ENCODE measurements around the gene POLR3G.

POLR3G gene, protein sequence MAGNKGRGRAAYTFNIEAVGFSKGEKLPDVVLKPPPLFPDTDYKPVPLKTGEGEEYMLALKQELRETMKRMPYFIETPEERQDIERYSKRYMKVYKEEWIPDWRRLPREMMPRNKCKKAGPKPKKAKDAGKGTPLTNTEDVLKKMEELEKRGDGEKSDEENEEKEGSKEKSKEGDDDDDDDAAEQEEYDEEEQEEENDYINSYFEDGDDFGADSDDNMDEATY

DNA sequence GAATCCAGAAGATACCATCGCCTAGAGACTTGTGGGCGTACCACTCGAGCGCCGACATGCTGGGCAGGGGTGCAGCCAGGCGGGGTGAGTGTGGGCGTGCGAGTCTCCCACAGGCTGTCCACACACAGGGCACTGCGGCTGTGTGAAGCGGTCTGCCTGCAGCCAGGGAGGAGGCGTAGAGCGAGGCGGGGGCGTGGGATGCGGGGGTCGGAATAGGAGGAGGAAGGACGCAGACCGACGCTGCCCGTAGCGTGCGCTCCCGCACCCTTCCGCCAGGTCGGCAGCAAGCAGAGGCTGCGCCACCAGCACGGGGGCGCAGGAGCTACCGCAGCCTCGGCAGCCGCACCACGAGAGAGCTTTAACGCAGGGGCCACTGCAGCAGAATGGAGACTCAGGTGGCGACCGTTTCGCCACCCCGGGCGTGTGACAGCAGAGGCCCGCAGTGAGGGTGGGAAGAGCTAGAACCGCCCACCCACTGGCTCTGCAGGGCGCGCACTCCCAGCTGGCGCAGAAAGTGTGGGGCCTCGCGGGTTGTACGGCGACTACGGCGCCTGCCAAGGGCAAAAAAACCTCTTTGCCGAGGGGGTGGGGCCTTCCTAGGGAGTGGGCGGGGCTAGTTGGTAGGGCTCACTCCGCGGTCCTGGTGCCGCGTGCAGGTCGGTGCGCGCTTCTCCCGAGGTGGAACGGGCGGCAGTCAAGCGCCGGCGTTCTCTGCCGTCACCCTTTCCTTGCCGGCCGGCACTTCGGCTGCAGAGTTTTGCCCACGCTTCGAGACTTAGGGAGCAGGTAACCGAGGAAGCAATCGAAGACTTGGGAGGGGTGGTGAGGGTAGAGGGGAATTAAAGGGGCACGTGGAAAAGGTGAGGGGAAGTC, at the start of gene POLR3G, which contains the start of gene MBLAC2:
Gene POLR3G (plus strand): TSS at position 630 of the 873 bp plus-strand sequence. CDS start 10,704 bp downstream, outside the sequence.
Gene MBLAC2 (minus strand): TSS at position 537 of the 873 bp plus-strand sequence. CDS start 479 bp downstream, at position 58.
- DNase-seq: peak; percentile 42

DNA sequence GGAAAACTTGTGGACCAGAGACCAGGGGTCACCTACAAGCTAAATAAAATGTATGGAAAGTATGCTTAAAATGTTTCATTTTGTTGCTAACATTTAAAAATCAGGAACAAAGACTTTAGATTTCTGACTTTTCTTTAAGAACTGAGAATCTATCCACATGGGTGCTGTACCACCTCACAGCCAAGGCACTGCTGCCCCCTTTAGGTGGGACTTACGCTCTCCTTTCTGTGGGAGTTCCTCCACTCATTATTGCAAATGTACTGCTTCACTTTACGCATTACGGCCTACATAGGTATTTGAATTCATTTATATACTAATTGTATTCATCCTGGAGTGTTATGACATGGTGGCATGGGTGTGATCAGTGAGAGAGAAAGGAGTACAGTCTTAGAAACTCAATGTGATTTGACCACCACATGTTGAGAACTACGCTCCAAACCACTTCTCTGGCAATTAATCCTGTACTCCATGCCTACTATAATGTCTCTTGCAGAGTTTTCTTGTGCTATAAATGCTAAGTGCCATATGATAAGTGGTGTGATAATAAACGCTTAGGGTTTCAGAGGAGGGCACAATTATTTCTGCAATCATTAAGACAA, 40.4 kb upstream of the POLR3G start:
- DNase-seq: peak; percentile 10

DNA sequence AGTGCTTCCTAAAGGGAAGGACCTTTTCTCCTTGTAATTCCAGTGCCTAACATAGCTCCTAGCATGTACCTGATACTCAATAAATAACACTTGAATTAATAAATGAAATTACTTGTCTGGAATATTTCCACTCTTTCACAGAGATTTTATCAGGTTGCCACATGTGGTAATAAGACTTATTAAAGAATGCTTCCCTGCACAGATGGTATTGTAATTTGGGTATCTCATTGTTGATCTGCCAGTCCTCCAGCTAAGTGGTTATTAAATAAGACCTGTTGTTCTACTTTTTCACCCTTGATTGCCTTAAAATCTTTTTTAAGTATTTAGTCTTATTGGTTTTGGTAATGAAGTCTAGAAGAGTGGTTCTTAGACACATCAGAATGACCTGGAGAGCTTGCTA, 37.0 kb upstream of the POLR3G start:
- DNase-seq: peak; percentile 89

DNA sequence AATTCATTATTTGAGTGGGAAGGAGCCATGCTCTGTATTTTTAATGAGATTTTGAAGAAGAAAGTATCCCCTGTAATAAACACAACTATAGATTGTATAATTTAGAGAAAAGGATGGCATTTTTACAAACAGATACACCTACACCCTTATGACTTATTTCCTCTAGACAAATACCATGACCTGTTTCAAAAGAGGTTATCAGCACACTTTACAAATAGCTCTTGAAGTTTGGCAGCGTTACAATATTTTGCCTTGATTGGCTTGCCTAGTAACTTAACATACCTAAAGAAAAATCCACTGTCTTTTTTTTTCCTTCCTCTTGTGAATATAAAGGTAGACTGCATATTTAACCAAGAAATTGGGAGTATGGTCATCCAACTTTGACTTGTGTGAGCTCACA, 36.6 kb upstream of the POLR3G start:
- peak; percentile 84 for DNase-seq

DNA sequence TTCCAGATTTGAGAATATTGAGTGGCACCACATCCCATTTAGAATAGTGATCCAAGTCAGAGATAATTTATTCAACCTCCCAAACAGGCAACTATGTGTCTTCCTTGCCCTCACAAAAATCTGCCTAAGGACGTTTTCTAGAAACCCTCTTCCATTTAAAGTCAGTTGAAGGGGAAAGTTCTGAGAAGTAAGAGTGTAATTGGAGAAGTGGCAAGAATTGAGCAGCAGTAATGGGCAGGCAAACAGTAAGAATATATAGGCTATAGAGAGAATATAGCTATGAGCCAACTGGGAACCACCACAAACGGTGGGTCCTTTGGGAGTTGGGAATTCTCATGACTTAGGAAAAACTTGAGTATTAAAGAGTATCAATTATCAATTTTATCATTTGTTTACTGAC, 34.0 kb upstream of the POLR3G start:
- no peak for DNase-seq

DNA sequence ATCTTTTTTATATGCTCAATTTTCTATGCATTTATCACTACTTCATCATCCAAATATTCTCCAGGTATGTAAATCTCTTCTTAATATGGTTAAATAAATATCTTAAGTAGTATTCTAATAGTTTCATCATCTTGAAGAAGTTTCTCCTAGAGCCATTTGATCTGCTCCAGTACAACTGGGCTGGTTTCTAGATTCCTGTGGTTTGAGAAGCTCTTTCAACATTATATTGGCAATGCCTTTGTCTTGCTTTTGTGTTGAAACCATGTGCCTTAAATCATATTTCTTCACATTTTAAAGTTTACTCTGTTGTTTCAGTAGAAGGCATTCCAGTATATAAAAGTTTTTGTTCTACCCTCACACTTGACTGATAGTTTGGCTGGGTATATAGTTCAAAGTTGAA, 27.7 kb upstream of the POLR3G start:
- no peak for DNase-seq

DNA sequence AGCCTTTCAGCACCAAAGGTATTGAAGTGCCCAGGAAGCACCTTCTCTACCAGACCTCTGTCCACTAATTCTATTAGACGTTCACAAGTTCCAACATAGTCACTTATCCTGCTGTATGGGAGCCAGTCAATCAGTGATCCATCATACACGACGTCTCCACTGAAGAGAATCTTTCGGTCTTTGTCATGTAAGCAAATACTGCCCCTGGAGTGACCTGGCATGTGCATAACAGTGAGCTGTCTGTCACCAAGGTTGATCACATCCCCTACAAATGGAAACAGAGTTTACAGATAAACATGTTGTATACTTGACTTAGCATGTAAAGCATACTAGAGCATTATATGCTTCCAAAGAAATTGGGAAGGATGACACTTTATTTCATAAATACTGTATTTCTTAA, 13.4 kb upstream of the POLR3G start:
- no peak for DNase-seq

DNA sequence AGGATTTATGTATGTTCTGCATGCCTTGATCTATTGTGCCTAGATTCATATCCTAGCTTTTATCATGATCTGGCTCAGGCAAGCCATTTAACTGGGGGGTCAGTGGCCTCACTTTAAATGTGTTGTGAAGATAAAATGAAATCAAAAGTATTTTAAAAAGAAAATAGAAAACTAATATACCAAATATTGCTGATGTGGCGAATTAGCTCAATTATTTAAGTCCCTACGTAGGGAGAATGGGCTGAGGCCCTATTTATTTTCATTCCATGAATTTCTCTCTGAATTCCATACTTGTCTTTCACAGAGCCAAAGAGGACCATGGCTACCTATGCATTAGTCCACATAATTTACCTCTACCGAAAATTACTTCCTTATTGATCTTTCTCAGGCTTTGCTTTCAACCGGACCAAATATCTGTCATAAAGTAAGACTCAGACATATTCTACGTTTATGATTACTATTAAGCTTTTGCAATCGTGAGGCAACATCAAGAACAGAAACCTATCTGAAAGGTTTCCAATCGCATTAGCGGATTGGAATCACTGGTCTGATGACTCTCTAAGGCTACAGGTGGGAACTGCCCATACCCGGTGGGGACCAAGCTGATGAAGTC, 1.8 kb upstream of the POLR3G start:
- DNase-seq: no peak

DNA sequence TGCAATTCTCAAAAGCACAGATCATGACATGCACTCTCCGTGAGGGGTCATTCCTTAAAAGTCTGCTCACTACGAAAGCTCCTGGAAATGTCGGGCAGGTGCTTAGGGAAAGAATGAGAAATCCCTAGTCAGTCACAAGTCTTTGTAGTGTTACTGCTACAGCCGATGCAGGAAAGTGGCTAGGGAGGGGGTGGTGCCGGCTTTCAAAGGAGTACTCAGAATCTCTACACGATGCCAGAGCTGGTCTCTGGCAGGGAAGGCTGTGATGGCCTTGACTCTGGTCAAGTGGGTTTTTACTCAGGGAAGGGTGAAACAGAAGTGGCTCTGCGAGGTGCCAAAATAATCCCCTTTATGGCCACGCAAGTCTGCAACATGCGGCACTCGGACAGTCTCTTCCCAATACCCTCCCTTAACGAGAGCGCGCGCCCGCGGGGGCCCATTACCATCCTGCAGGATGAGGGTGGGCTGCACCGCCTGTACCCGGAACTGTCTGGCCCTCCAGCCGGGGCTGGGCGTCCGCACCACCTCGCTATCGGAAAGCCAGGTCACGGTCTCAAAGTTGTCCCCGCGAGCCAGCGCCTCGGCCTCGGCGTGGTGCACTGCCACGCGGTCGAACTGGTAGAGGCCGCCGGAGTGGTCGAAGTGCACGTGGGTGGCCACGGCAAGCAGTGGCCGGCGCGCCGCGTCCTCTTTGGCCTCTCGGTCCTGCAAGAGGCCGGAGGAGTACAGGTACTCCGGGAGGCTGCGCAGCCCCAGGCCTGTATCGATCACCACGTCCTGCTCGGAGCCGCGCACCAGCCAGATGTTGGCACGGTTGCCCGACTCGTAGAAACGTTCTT, 1.0 kb upstream of the POLR3G start:
- DNase-seq: peak; percentile 4

DNA sequence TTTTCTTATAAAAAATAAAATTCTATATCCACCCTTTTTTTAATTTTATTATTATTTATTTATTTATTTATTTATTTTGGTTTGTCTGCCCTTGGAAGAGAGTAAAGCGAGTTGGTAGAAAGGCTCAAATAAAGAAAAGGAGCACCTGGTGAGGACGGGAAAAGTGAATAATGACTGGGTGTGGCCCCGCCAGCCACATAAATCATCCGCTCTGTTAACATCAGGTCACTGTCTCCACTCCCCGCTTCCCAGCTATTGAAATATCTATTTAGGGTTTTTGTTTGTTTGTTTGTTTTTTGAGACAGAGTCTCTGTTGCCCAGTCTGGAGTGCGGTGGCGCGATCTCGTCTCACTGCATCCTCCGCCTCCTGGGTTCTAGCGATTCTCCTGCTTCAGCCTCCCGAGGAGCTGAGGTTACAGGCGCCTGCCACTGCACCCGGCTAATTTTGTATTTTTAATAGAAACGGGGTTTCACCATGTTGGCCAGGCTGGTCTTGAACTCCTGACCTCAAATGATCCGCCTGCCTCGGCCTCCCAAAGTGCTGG, 844 bp downstream of the POLR3G start:
- DNase-seq: no peak

DNA sequence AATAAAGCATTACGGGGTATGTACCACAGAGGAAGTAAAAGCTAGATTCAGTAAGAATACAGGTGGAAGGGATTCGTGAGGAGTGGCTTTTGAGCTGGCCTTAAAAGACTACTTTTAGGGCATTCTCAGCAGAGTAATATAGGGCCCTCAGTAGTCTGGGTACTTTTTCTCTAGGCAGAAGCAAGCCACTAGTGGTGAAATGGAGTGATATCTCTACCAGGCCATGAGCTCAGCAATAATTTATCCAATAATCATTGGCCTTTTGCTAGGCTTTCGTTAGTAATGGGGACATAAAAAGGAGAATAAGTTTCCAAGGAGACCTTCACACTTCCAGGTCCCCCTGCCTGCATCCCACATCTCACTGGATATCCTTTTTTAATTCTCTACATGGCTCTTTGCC, 1.7 kb downstream of the POLR3G start:
- DNase-seq: no peak

DNA sequence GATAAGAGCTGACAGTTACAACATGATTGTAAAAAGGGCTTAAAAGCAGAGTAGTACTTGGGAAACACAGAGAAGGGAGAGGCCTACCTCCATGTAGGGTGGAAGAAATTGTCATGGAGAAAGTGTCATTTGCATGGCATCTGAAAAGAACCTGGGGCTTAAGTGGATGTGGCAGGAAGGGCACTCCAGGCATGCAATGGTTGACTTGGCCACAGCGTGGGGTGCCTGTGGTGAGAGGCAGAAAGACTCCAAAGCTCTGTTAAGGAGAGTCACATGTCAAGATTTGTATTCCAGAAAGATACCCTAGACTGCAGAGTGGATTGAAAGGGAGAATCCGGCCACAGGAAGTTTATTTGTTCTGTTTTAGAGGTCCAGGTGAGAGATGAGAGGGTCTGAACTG, 2.4 kb downstream of the POLR3G start:
- DNase-seq: peak; percentile 48

DNA sequence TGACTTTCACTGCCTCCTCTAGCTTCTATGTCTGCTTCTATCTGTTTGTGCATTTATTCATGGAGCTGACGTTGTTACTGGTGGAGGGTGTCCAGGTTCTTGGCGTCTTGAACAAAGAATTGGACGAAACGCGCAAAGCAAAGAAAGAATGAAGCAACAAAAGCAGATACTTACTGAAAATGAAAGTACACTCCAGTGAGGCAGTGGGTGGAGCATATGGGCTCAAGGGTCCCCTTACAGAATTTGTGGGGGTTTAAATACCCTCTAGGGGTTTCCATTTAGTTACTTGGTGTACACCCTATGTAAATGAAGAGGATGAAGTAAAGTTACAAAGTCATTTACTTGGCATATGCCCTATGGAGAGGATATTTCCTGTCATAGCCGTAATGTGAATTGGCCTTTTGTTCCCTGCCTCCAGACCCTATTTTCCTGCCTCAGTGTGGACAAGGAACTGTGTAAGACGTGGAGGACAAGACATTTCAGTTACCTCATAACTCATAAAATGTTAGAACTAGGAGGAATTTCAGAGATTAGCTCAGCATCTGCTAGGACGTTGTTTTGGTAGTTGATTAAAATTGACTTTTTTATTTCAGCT, 3.1 kb downstream of the POLR3G start:
- peak; percentile 29 for DNase-seq

DNA sequence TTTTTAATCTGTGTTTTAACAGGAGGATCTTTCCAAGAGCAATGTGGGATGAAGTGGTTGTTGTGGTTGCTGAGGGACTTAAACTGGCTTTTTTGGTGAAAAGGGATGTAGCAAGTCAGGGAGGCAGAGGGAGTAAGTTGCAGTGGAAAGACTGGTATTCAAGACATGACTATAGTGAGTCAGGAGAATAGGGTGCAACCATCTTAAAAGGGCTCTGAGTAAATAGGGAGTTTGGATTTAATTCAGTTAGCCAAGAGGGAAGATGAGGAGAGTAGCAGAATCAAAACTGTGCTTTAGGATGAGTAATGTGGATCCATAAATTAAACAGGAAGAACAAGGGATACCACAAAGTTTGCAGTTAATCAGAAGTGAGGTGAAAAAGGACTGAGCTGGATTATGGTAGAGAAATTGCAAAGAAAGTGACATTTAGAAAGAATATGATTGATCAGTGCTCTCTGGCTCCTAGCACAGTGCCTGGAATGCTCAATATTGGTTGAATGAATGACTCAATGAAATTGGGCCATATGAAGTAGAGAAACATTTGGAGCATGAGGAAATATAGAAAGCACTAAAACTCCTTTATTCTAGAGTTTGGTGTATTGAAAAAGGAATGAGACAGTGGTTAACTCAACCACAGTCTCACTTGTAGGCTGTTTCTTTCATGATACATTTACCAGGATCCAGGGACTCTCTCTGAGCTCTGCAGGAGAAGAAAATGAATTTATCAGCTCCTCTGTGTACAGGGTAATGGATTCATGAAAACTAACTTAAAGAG, 5.1 kb downstream of the POLR3G start:
- no peak for DNase-seq

DNA sequence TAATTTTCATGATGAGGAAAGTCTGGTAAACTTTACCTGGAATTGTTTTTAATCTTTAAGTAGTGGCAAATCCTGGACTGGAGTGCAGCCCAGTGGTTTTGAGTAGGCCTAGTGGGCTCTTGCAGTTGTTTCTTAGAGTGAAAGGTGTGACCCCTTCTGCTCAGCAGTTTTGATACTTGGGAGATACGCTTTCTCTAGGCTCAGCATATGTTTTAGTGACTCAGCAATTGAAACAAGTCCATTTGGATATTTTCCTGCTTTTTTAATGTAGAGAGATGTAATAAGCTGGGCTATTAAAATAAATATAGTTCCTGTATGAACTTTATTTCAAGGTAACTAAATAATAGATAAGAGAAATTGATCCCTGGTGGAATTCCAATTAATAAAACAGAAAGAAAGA, 6.0 kb downstream of the POLR3G start:
- no peak for DNase-seq

DNA sequence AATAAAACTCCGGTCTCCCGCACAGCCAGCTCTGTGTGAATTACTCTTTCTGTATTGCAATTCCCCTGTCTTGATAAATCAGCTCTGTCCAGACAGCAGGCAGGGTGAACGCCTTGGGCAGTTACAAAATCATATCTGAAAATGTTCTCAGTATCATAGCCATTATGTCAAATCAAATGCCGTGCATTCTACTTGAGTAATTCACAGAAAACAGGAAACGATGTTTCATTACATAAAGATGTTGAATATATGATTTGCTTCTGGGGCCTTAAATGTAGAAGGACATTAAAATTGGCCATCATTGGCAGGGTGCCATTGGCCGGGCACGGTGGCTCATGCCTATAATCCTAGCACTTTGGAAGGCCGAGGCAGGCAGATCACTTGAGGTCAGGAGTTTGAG, 8.5 kb downstream of the POLR3G start:
- no peak for DNase-seq

DNA sequence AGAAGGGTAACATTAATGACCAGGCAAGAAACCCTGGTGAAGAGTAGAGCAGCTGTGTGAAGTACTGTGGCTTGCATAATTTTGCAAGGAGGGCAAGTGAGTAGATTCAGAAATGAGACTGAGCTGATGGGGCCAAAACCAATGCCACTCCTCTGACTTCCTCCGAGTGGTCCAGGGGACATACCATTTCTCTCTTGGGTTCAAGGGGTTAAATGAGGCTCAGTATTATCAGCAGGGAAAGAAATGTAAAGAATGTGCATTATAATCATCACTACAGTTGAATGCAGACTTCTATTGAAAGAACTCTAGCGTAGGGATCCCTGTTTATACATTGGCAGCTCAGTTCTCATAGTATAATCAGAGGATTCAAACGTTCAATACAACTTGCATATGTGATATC, 9.9 kb downstream of the POLR3G start:
- DNase-seq: no peak

DNA sequence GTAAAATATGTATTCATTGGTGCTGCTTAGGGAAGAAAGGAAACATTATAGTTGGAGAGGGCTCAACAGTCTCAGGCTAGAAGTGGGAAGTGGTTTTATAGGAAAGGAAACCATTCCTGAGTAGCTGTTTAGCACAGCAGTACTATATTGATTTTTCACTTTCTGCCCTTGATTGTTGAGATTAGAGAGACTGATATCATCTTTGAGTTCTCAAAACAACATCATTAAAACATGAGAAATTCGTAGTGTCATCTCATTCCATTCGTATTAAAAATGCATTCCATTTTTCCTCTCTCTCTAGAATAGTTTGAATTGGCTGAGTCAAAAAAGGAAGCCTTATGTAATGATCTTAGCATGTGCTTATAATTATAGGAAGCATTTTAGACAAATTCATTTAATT, 14.1 kb downstream of the POLR3G start:
- no peak for DNase-seq

DNA sequence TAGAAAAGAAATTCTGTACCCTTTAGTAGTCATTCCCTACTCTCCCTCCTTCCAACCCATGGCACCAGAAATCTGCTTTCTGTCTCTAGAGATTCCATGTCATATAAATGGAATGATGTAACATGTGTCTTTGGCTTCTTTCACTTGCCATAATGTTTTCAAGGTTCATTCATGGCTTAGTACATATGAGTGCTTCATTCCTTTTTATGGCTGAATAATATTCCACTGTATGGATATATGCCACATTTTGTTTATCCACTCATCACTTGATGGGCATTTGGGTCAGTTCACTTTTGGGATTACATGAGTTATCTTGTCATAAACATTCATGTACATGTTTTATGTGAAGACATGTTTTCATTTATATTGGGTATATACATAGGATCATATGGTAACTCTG, 19.4 kb downstream of the POLR3G start:
- no peak for DNase-seq

DNA sequence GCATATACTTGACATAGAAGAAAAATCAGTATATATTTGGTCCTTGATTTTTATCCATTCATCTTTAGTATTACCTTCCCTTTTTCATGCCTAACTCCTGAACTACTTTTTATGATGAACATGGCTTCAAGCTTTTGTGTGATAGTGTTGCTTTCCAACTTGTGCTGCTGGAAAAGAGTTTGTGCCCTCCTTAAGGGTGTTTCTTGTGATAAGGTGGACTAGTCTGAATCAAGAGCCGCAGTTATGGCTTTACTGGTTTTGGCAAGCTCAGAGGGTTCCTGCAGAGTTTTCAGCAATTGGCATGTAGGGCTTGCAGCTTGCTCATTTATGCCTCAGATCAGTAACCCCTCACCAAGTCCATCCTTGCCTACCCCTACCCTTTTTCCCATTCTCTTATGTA, 20.5 kb downstream of the POLR3G start:
- DNase-seq: no peak

DNA sequence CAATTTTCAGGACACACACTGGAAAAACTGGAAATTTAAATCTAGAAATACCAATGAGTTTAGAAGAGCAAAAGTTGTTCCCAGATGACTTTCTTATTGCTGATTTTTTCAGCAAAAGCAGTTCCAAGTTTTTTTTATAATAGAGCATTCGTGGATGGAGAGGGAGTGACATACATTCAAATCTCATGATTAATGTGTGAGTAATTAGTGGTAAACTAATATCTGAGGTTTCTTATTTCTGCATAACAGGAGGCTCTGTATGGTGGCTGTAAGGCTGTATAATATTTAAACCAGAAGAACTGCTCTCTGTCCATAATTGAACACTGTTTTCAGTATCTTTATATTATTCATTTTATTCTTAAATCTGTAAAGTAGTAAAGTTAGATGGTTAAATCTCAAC, 28.9 kb downstream of the POLR3G start:
- no peak for DNase-seq
